GM23248 (cell line): ENCODE results near the gene MYH6. TPM values are rescaled to one million over a fixed set of nuclear protein-coding genes. Genes with fewer than 3 reads are reported as not detected.
"Not testable (repeated sequence)": the region's sequence is repeated elsewhere in the genome, so short reads cannot be mapped to it uniquely, and the experiment has no call there.

Experiments
- DNase-seq: peaks from one replicate; pipeline ENCODE4 v3.0.0-alpha.2; 2015
- H2AFZ ChIP-seq: fragments of 200-600 bp; sonication (generic); 2 replicates; pipeline ENCODE4 v1.6.1; 2016; ENCODE audit warnings: antibody characterized with exemption
- H3F3A ChIP-seq: fragments of 200-600 bp; sonication (generic); 2 replicates; pipeline ENCODE4 v1.6.1; 2016; ENCODE audit warnings: mild to moderate bottlenecking, antibody characterized with exemption, mixed run types; ENCODE audit not compliant: insufficient read depth
- H3K27ac ChIP-seq: fragments of 200-600 bp; sonication (generic); 2 replicates; pipeline ENCODE4 v1.5.1; 2016; ENCODE audit warnings: mild to moderate bottlenecking
- H3K27me3 ChIP-seq: fragments of 200-600 bp; sonication (generic); replicated peaks from 2 replicates; pipeline ENCODE4 v1.6.1; 2016; ENCODE audit warnings: mild to moderate bottlenecking; ENCODE audit not compliant: insufficient read depth
- H3K36me3 ChIP-seq: fragments of 200-600 bp; sonication (generic); 2 replicates; pipeline ENCODE4 v1.6.1; 2016; ENCODE audit warnings: low read depth, mild to moderate bottlenecking
- H3K4me1 ChIP-seq: fragments of 200-600 bp; sonication (generic); 2 replicates; pipeline ENCODE4 v1.6.1; 2016; ENCODE audit warnings: mild to moderate bottlenecking; ENCODE audit not compliant: insufficient read depth
- H3K4me2 ChIP-seq: fragments of 200-600 bp; sonication (generic); one replicate; pipeline ENCODE4 v1.6.1; 2016; ENCODE audit warnings: mild to moderate bottlenecking; ENCODE audit not compliant: unreplicated experiment
- H3K4me3 ChIP-seq: fragments of 200-600 bp; sonication (generic); 2 replicates; pipeline ENCODE4 v1.5.1; 2016; ENCODE audit warnings: mild to moderate bottlenecking
- H3K79me2 ChIP-seq: fragments of 200-600 bp; sonication (generic); 2 replicates; pipeline ENCODE4 v1.6.1; 2016; ENCODE audit warnings: mild to moderate bottlenecking; ENCODE audit not compliant: insufficient read depth
- H3K9ac ChIP-seq: fragments of 200-600 bp; sonication (generic); 2 replicates; pipeline ENCODE4 v1.6.1; 2016; ENCODE audit warnings: mild to moderate bottlenecking
- H3K9me2 ChIP-seq: fragments of 200-600 bp; sonication (generic); 2 replicates; pipeline ENCODE4 v1.6.1; 2016; ENCODE audit warnings: mixed run types, mild to moderate bottlenecking, moderate library complexity; ENCODE audit not compliant: insufficient read depth
- H3K9me3 ChIP-seq: fragments of 200-600 bp; sonication (generic); one replicate; pipeline ENCODE4 v1.6.1; 2017; ENCODE audit warnings: low read depth
- H4K20me1 ChIP-seq: fragments of 200-600 bp; sonication (generic); 2 replicates; pipeline ENCODE4 v1.6.0; 2016; ENCODE audit not compliant: insufficient read depth
- EZH2 ChIP-seq: fragments of 200-600 bp; sonication (generic); IDR thresholded peaks from 2 replicates; pipeline ENCODE4 v1.6.1; 2018; ENCODE audit warnings: antibody characterized with exemption, mild to moderate bottlenecking; ENCODE audit not compliant: insufficient read depth, poor library complexity, severe bottlenecking
- EZH2phosphoT487 ChIP-seq: fragments of 200-600 bp; sonication (generic); IDR thresholded peaks from 2 replicates; pipeline ENCODE4 v1.6.1; 2018; ENCODE audit warnings: antibody characterized with exemption, moderate library complexity, mild to moderate bottlenecking, low read depth; ENCODE audit not compliant: insufficient read depth
- WGBS, 2 experiments: methylation state at CpG; one replicate each; pipeline ENCODE4 v1.1.6; 2015 to 2017; ENCODE audit warnings: low lambda C conversion rate in 2 of 2, low coverage in 1 of 2; ENCODE audit errors: missing lambda C conversion rate in 2 of 2; 5-methylcytosine and 5-hydroxymethylcytosine counted together
- in situ Hi-C: fragments of 300-500 bp; cut with MboI; formaldehyde crosslinking; loops from 2 replicates; pipeline ENCODE4 v1.15.0; 2020
- polyA plus RNA-seq: library from polyadenylated mRNA; unstranded; fragments of >200 nt; fragmentation: Nextera tagmentation; extraction: Ambion mirVana; gene quantifications from 2 replicates; pipeline ENCODE4 v1.2.1, GENCODE V29; 2016
- total RNA-seq: library from RNA; depleted of rRNA; stranded (reverse); fragments of >200 nt; shearing (Covaris generic); gene quantifications from 2 replicates; pipeline ENCODE4 v1.2.3, GENCODE V29; 2014; rRNA removed

The MYH6 gene
- total RNA-seq = not detected in 2 replicates
- 0.80 TPM in 1 of 2 replicates, not detected in the other for polyA plus RNA-seq

DNA sequence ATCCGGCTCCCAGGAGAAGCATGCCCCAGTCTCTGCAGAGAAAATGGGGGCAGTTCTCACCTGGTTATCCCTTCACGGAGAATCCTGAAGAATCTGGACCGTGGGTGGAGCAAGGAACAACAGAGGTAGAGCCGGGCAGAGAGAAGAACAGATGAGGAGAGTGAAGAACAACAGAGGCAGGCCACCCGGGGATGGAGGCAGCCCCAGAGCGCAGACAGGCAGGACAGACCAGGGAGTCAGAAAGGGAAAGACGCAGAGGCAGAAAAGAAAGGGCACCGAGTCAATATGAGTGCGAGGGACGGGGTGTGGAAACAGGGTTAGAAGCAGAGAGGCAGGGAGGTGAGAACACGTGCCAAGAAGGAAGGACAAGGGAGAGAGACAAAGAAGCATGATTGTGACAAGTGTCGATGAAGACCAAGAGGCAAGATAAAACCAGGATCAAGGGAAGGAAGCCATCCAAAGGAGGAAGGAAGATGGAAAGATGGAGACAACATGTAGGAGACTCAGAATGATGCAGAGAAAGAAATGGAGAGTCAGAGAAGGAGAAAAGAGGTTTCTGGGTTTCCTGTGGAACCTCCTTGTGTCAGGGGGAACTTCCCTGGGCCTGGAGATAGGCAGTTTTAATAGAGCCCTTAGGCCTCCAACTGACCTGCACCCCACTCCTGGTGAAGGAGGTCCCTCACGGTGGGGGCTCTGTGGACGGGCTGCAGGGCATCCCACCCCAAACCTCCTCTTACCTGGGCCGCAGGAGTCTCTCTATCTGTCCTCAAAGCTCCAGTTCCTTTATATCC, at the start of gene MYH6:
TSS of gene MYH6 (minus strand) at position 758 of the 791 bp plus-strand sequence. CDS start 1,050 bp downstream, outside the sequence.
- Histone ChIP-seq H3K4me3 (no peak within 1 kb of the TSS), H3F3A (no peaks in the 10 kb centered on the region), H3K9ac (no peak within 1 kb of the TSS), H3K9me2 (no peaks in the 10 kb centered on the region), H3K4me2 (no peak within 1 kb of the TSS), H3K36me3 (no peaks in the 10 kb centered on the region), H2AFZ (no peak within 1 kb of the TSS), H3K27ac (no peak within 1 kb of the TSS), H3K9me3 (no peaks in the 10 kb centered on the region), H3K79me2 (no peaks in the 10 kb centered on the region), H4K20me1 (no peaks in the 10 kb centered on the region), H3K27me3 (peaks cover 22% of the 10 kb centered on the region), H3K4me1 (no peaks in the 10 kb centered on the region)
- no peak for DNase-seq
- WGBS, 2 experiments = 46 to 63% methylated on average over 15 of the region's 15 CpGs
- in situ Hi-C loops = no loop called here
- TF ChIP-seq EZH2phosphoT487 (no peak), EZH2 (no peak)

DNA sequence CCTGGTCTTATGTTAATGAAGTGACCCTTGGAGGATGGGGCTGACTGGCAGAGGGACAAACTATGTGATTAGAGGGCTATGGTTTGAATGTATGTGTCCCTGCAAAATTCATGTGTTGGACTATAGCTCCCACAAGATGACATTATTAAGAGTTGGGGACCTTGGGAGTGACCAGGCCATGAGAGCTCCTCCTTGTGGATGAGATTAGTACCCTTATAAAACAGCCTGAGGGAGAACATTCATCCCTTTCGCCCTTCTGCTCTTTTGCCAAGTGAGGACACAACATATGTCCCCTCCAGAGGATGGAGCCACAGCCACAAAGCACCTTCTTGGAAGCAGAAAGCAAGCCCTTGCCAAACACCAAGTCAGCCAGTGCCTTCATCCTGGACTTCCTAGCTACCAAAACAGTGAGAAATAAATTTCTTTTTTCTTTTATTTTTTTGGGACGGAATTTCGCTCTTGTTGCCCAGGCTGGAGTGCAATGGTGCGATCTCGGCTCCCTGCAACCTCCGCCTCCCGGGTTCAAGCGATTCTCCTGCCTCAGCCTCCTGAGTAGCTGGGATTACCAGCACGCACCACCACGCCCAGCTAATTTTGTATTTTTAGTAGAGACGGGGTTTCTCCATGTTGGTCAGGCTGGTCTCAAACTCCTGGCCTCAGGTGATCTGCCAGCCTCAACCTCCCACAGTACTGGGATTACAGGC, 49.0 kb upstream of the MYH6 start:
- DNase-seq = peak; percentile 20
- H2AFZ ChIP-seq, H3K4me1 ChIP-seq, in situ Hi-C loops, H3F3A ChIP-seq, H3K9ac ChIP-seq, H3K27ac ChIP-seq, H3K4me2 ChIP-seq, H3K9me2 ChIP-seq, H3K79me2 ChIP-seq, H3K9me3 ChIP-seq, H4K20me1 ChIP-seq, H3K36me3 ChIP-seq, H3K4me3 ChIP-seq: not testable (repeated sequence)
- H3K27me3 ChIP-seq = peaks cover 13% of the 10 kb centered on the region; the same call in 1 of the 2 replicates
- 66 to 68% methylated on average over 8 to 11 of the region's 11 CpGs for WGBS, 2 experiments

DNA sequence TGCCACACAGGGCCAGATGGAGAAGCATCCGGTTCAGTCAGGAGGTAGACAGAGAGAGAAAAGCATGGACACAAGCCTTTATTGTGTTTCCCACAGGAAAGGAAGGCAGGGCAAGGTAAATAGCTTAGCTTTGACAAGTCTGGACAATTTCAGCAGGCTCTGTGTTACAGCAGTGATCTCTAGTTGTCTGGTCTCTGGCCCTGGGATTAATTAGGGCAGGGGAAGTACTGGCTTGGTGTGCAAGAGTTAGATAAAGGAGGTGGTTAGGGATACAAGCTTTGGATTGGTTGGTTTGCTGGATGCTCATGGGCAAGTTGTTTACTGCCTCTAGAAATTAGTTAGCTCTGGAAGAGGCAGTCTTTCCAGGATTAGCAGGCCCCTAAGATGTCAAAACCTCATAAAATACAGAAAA, 46.4 kb upstream of the MYH6 start:
- Histone ChIP-seq H3K4me2 (no peak overlapping the region), H3K27ac (no peak overlapping the region), H3K4me3 (no peak overlapping the region), H4K20me1 (no peaks in the 10 kb centered on the region), H3K79me2 (no peaks in the 10 kb centered on the region), H3K27me3 (peaks cover 19% of the 10 kb centered on the region; the same call in 1 of the 2 replicates), H3K9me2 (no peaks in the 10 kb centered on the region), H3F3A (no peaks in the 10 kb centered on the region), H3K9ac (no peak overlapping the region), H3K4me1 (no peaks in the 10 kb centered on the region), H3K9me3 (no peaks in the 10 kb centered on the region), H3K36me3 (no peaks in the 10 kb centered on the region), H2AFZ (no peak overlapping the region)
- 3 to 8% methylated on average over 1 of the region's 1 CpG for WGBS, 2 experiments
- no peak for DNase-seq
- in situ Hi-C loops = no loop called here
- TF ChIP-seq EZH2phosphoT487 (no peak), EZH2 (no peak)

DNA sequence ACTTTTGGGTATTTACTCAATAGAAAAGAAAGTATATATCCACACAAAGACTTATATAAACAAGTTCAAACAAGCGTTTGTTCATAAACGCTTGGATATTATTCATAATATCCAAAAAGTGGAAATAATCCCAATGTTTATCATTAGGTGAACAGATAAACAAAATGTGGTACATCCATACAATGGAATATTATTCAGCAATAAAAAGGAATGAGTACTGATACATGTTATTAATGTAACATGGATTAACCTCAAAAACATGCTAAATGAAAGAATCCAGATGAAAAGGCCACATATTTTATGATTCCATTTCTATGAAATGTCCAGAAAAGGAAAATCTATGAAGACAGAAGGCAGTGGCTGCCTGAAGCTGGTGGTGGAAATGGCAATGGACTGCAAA, 44.2 kb upstream of the MYH6 start:
- no peak overlapping the region for H2AFZ ChIP-seq

More for the DNA sequence above, 44.2 kb upstream of the MYH6 start:
- Histone ChIP-seq H3K4me3 (no peak overlapping the region), H3K79me2 (no peaks in the 10 kb centered on the region), H3K9me3 (no peaks in the 10 kb centered on the region), H3K36me3 (no peaks in the 10 kb centered on the region), H3K27me3 (peaks cover 23% of the 10 kb centered on the region; the same call in 1 of the 2 replicates), H3K4me1 (no peaks in the 10 kb centered on the region), H3K27ac (no peak overlapping the region), H3K4me2 (no peak overlapping the region), H4K20me1 (no peaks in the 10 kb centered on the region), H3K9me2 (no peaks in the 10 kb centered on the region), H3K9ac (no peak overlapping the region), H3F3A (no peaks in the 10 kb centered on the region)
- TF ChIP-seq EZH2 = no peak
- no peak for TF ChIP-seq EZH2phosphoT487
- WGBS, 2 experiments = 52 to 56% methylated on average over 2 of the region's 2 CpGs
- in situ Hi-C loops = no loop called here
- DNase-seq = no peak
